NCI-H146 (cell line): Measurements from ENCODE around the gene ERCC1.

ENCODE experiments used
- DNase-seq: peaks from one replicate; lab custom pipeline; 2025; lab: John Stamatoyannopoulos, UW

ERCC1 gene

GRCh38 chr19:45405435-45406225 lies 18.1 kb downstream of the ERCC1 start:
- DNase-seq: peak; percentile 88

- peak; percentile 89 for DNase-seq
Observed at GRCh38 chr19:45404557-45405434, 18.9 kb downstream of the ERCC1 start, which contains the start of gene PPP1R13L. TSS of gene PPP1R13L (minus strand) at chr19:45405069. CDS start at chr19:45398318, 6,751 bp downstream.

- DNase-seq: peak; percentile 52
Observed at GRCh38 chr19:45403781-45404556, 19.7 kb downstream of the ERCC1 start.

GRCh38 chr19:45403272-45403671 lies 20.4 kb downstream of the ERCC1 start:
- no peak for DNase-seq

GRCh38 chr19:45402298-45403061 lies 21.2 kb downstream of the ERCC1 start:
- peak; percentile 34 for DNase-seq

GRCh38 chr19:45401815-45402214 lies 21.9 kb downstream of the ERCC1 start:
- no peak for DNase-seq

GRCh38 chr19:45400192-45400591 lies 23.5 kb downstream of the ERCC1 start:
- DNase-seq: no peak

- no peak for DNase-seq
Observed at GRCh38 chr19:45395821-45396617, 27.7 kb downstream of the ERCC1 start.

GRCh38 chr19:45391871-45392665 lies 31.6 kb downstream of the ERCC1 start:
- DNase-seq: no peak

- DNase-seq: peak; percentile 19
Observed at GRCh38 chr19:45391346-45391745, 32.4 kb downstream of the ERCC1 start.

GRCh38 chr19:45385392-45386221 lies 38.1 kb downstream of the ERCC1 start:
- no peak for DNase-seq

GRCh38 chr19:45382426-45382825 lies 41.3 kb downstream of the ERCC1 start:
- DNase-seq: no peak

GRCh38 chr19:45380107-45380506 lies 43.6 kb downstream of the ERCC1 start:
- no peak for DNase-seq

- DNase-seq: no peak
Observed at GRCh38 chr19:45376045-45376724, 47.5 kb downstream of the ERCC1 start.

GRCh38 chr19:45370410-45371204 lies 53.1 kb downstream of the ERCC1 start, which contains the start of gene ERCC2:
TSS of gene ERCC2 (minus strand) at chr19:45370573. CDS start at chr19:45370540, 33 bp downstream.
- peak; percentile 99 for DNase-seq

- DNase-seq: no peak
Observed at GRCh38 chr19:45368737-45369340, 54.9 kb downstream of the ERCC1 start.

- no peak for DNase-seq
Observed at GRCh38 chr19:45368127-45368526, 55.6 kb downstream of the ERCC1 start.
